KMS-11 (cell line): ENCODE measurements around the gene LOXHD1.

Experiments used
- H2AFZ ChIP-seq: fragments of 200-600 bp; sonication (generic); 2 replicates; pipeline ENCODE4 v1.6.1; 2016; ENCODE audit warnings: antibody characterized with exemption, mixed run types, low read depth
- H3K27ac ChIP-seq: fragments of 200-600 bp; sonication (generic); 2 replicates; pipeline ENCODE4 v1.6.1; 2016; ENCODE audit warnings: mild to moderate bottlenecking, mixed run types
- H3K27me3 ChIP-seq: fragments of 200-600 bp; sonication (generic); 2 replicates; pipeline ENCODE4 v1.6.1; 2017; ENCODE audit warnings: mild to moderate bottlenecking, low read depth, mixed run types, moderate library complexity; ENCODE audit not compliant: insufficient read depth
- H3K36me3 ChIP-seq: fragments of 200-600 bp; sonication (generic); 2 replicates; pipeline ENCODE4 v1.6.1; 2017; ENCODE audit warnings: mild to moderate bottlenecking, mixed run types; ENCODE audit not compliant: insufficient read depth
- H3K4me1 ChIP-seq: fragments of 200-600 bp; sonication (generic); 2 replicates; pipeline ENCODE4 v1.6.1; 2016; ENCODE audit warnings: mild to moderate bottlenecking, low read depth, mixed run types; ENCODE audit not compliant: poor library complexity, severe bottlenecking
- H3K4me2 ChIP-seq: fragments of 200-600 bp; sonication (generic); 2 replicates; pipeline ENCODE4 v1.7.0; 2016; ENCODE audit warnings: mild to moderate bottlenecking, mixed run types
- H3K4me3 ChIP-seq: fragments of 200-600 bp; sonication (generic); IDR thresholded peaks from 2 replicates; pipeline ENCODE4 v1.6.1; 2017; ENCODE audit warnings: low read depth, low read length, mixed read lengths; ENCODE audit not compliant: insufficient read depth
- H3K79me2 ChIP-seq: fragments of 200-600 bp; sonication (generic); 2 replicates; pipeline ENCODE4 v1.6.1; 2016; ENCODE audit warnings: low read depth, mixed run types; ENCODE audit not compliant: insufficient read depth
- H3K9ac ChIP-seq: fragments of 200-600 bp; sonication (generic); 2 replicates; pipeline ENCODE4 v1.6.1; 2016; ENCODE audit warnings: mild to moderate bottlenecking, mixed run types
- H4K20me1 ChIP-seq: fragments of 200-600 bp; sonication (generic); 2 replicates; pipeline ENCODE4 v1.6.1; 2016; ENCODE audit warnings: mild to moderate bottlenecking, mixed run types; ENCODE audit not compliant: insufficient read depth
- CTCF ChIP-seq: fragments of 200-600 bp; sonication (generic); conservative IDR thresholded peaks from 2 replicates; pipeline ENCODE4 v1.6.1; 2017; ENCODE audit warnings: low read depth, mild to moderate bottlenecking, antibody characterized with exemption, low read length, moderate library complexity, mixed read lengths

LOXHD1 gene

GRCh38 chr18:46641917-46642316, 15.1 kb downstream of the LOXHD1 start:
- Histone ChIP-seq H3K27ac (no peak overlapping the region), H2AFZ (no peak overlapping the region), H4K20me1 (no peaks in the 10 kb centered on the region), H3K4me2 (no peak overlapping the region), H3K79me2 (no peaks in the 10 kb centered on the region), H3K9ac (no peak overlapping the region), H3K36me3 (no peaks in the 10 kb centered on the region), H3K27me3 (no peaks in the 10 kb centered on the region), H3K4me3 (no peak overlapping the region), H3K4me1 (no peaks in the 10 kb centered on the region)
- TF ChIP-seq CTCF = no peak

GRCh38 chr18:46639386-46639785, 17.6 kb downstream of the LOXHD1 start:
- no peaks in the 10 kb centered on the region for H3K79me2 ChIP-seq
- no peak overlapping the region for H2AFZ ChIP-seq
- TF ChIP-seq CTCF = no peak
- H3K36me3 ChIP-seq = no peaks in the 10 kb centered on the region
- no peak overlapping the region for H3K9ac ChIP-seq
- H4K20me1 ChIP-seq = no peaks in the 10 kb centered on the region
- no peak overlapping the region for H3K27ac ChIP-seq
- no peaks in the 10 kb centered on the region for H3K4me1 ChIP-seq
- H3K4me2 ChIP-seq = no peak overlapping the region
- no peaks in the 10 kb centered on the region for H3K27me3 ChIP-seq
- no peak overlapping the region for H3K4me3 ChIP-seq

GRCh38 chr18:46636040-46636630, 20.9 kb downstream of the LOXHD1 start:
- no peak overlapping the region for H3K27ac ChIP-seq
- H3K4me1 ChIP-seq = no peaks in the 10 kb centered on the region
- H3K79me2 ChIP-seq = no peaks in the 10 kb centered on the region
- H3K36me3 ChIP-seq = no peaks in the 10 kb centered on the region
- no peak overlapping the region for H2AFZ ChIP-seq
- no peaks in the 10 kb centered on the region for H3K27me3 ChIP-seq
- no peaks in the 10 kb centered on the region for H4K20me1 ChIP-seq
- TF ChIP-seq CTCF = no peak
- H3K4me2 ChIP-seq = no peak overlapping the region
- no peak overlapping the region for H3K4me3 ChIP-seq
- H3K9ac ChIP-seq = no peak overlapping the region

- Histone ChIP-seq H3K27ac (no peak overlapping the region), H4K20me1 (no peaks in the 10 kb centered on the region), H2AFZ (no peak overlapping the region), H3K27me3 (no peaks in the 10 kb centered on the region), H3K9ac (no peak overlapping the region), H3K4me1 (peaks cover 6% of the 10 kb centered on the region), H3K4me2 (no peak overlapping the region), H3K79me2 (no peaks in the 10 kb centered on the region), H3K36me3 (no peaks in the 10 kb centered on the region), H3K4me3 (no peak overlapping the region)
- TF ChIP-seq CTCF = no peak
Measured at GRCh38 chr18:46632401-46633071, 24.5 kb downstream of the LOXHD1 start.
